ENCODE data around the gene SLC17A2. TPM values are rescaled to one million over a fixed set of nuclear protein-coding genes. Genes with fewer than 3 reads are reported as not detected.

Gene SLC17A2
- total and polyA plus RNA-seq, 2 of the 13 experiments (the other 11 are each of a cell fraction or from before 2014, with no cell fraction given): 11.2 to 32.4 TPM

GRCh38 chr6:25928562-25929324 is 1.7 kb downstream of the SLC17A2 start (continued):
- TF ChIP-seq TFDP1 (CRISPR knock-in tag; IDR thresholded peaks at IDR 0.05; ENCODE audit: borderline replicate concordance) (peak; percentile 46; the same call in 1 of the 2 replicates), RCOR2 (CRISPR knock-in tag; IDR thresholded peaks at IDR 0.05) (peak; percentile 91), SMAD3 (CRISPR knock-in tag; IDR thresholded peaks at IDR 0.05) (0 out of 2 replicates have a peak, but pooled peaks have one; percentile 32), KDM1A (CRISPR knock-in tag; IDR thresholded peaks at IDR 0.05) (peak; percentile 79), HNF4G (IDR thresholded peaks at IDR 0.05; ENCODE audit: borderline replicate concordance, low read depth, low read length) (peak; percentile 96), HNF4G (CRISPR knock-in tag; IDR thresholded peaks at IDR 0.05; ENCODE audit: borderline replicate concordance, low read depth) (no peak)
- TF ChIP-seq, protein P1, sequence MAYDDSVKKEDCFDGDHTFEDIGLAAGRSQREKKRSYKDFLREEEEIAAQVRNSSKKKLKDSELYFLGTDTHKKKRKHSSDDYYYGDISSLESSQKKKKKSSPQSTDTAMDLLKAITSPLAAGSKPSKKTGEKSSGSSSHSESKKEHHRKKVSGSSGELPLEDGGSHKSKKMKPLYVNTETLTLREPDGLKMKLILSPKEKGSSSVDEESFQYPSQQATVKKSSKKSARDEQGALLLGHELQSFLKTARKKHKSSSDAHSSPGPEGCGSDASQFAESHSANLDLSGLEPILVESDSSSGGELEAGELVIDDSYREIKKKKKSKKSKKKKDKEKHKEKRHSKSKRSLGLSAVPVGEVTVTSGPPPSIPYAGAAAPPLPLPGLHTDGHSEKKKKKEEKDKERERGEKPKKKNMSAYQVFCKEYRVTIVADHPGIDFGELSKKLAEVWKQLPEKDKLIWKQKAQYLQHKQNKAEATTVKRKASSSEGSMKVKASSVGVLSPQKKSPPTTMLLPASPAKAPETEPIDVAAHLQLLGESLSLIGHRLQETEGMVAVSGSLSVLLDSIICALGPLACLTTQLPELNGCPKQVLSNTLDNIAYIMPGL (CRISPR knock-in tag; IDR thresholded peaks at IDR 0.05; ENCODE audit: borderline replicate concordance in 1 of 2, low read depth in 1 of 2): peak in 1 of 2 experiments; percentile 49; a peak in 3 of 4 replicates

- no peaks in the 10 kb centered on the region; a peak in 1 of 5 replicates for H3K36me3 ChIP-seq (replicated peaks in 1 of 2; ENCODE audit: control insufficient read depth in 1 of 2, insufficient read depth in 2 of 2, low read length in 2 of 2)
- TF ChIP-seq GATAD2A (CRISPR knock-in tag; IDR thresholded peaks at IDR 0.05) (0 out of 2 replicates have a peak, but pooled peaks have one; percentile 11), ARID2 (CRISPR knock-in tag; IDR thresholded peaks at IDR 0.05; ENCODE audit: borderline replicate concordance) (0 out of 2 replicates have a peak, but pooled peaks have one; percentile 9), SPEN (CRISPR knock-in tag; IDR thresholded peaks at IDR 0.05; ENCODE audit: low read depth) (0 out of 2 replicates have a peak, but pooled peaks have one; percentile 28), POLR2AphosphoS2 (IDR thresholded peaks at IDR 0.05; ENCODE audit: low read depth, low read length) (no peak), IKZF4 (CRISPR knock-in tag; IDR thresholded peaks at IDR 0.05; ENCODE audit: borderline replicate concordance, low read depth, not compliant biosample characterization) (no peak), WIZ (CRISPR knock-in tag; IDR thresholded peaks at IDR 0.05) (0 out of 2 replicates have a peak, but pooled peaks have one; percentile 62), ZFP36L1 (CRISPR knock-in tag; IDR thresholded peaks at IDR 0.05) (0 out of 2 replicates have a peak, but pooled peaks have one; percentile 29)
- TF ChIP-seq, protein P2, sequence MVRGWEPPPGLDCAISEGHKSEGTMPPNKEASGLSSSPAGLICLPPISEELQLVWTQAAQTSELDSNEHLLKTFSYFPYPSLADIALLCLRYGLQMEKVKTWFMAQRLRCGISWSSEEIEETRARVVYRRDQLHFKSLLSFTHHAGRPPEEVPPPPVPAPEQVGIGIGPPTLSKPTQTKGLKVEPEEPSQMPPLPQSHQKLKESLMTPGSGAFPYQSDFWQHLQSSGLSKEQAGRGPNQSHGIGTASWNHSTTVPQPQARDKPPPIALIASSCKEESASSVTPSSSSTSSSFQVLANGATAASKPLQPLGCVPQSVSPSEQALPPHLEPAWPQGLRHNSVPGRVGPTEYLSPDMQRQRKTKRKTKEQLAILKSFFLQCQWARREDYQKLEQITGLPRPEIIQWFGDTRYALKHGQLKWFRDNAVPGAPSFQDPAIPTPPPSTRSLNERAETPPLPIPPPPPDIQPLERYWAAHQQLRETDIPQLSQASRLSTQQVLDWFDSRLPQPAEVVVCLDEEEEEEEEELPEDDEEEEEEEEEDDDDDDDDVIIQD (CRISPR knock-in tag; IDR thresholded peaks at IDR 0.05; ENCODE audit: low read depth): no peak
- DNase-seq (ENCODE audit: low spot score) (no peak), FAIRE-seq (no peak), ATAC-seq (no peak)
- peak overlapping the region; percentile 67; the same call in 1 of the 2 replicates for H3K9ac ChIP-seq (ENCODE audit: insufficient read depth, low read depth, low read length)
- H3K4me2 ChIP-seq (ENCODE audit: low read depth, low read length): peak overlapping the region; percentile 82
- H3K79me2 ChIP-seq (ENCODE audit: insufficient read depth, low read length): peaks cover 11% of the 10 kb centered on the region
- no peaks in the 10 kb centered on the region for H3K27me3 ChIP-seq (ENCODE audit: control insufficient read depth in 1 of 2, insufficient read depth in 2 of 2, low read length in 2 of 2)
- in situ Hi-C loops (cut with HindIII; ENCODE audit: extremely low pct_ligation_motif_present, low pct_unique_long_range_greater_than_20kb) (no loop called here), intact Hi-C loops (cut with micrococcal nuclease; ENCODE audit: unreplicated experiment) (no loop called here)
- ChIA-PET POLR2A (interaction anchor here (0.7 to 2.1 kb wide), 10 partner anchors 8 to 286 kb away, joined by 3 to 47 read pairs (median 4); no protein-coding TSS in a partner anchor), CTCF (ENCODE audit: low intra/inter-chr PET ratio, low total read pairs) (interaction anchor here (1.7 kb wide), 1 partner anchor 65 kb away, joined by 3 read pairs; no protein-coding TSS in a partner anchor)
- BruUV-seq (replicated peaks): no TSS peak
- H3K4me3 ChIP-seq (replicated peaks in 1 of 3; ENCODE audit: insufficient read depth in 1 of 3, low read depth in 2 of 3, low read length in 3 of 3): peak overlapping the region in 2 of 3 experiments; percentile 43 to 45; a peak in 3 of 6 replicates
- 55% methylated on average over 2 of the region's 2 CpGs for WGBS (ENCODE audit: low lambda C conversion rate)
- no peaks in the 10 kb centered on the region for H4K20me1 ChIP-seq (ENCODE audit: insufficient read depth, low read length)
- peaks cover 66% of the 10 kb centered on the region for H3K4me1 ChIP-seq (ENCODE audit: insufficient read depth, low read length)
- peak overlapping the region; percentile 81 for H3K27ac ChIP-seq (ENCODE audit: extremely low read length, insufficient read depth, low read length)
- H2AFZ ChIP-seq (ENCODE audit: low read length): no peak overlapping the region
- no peaks in the 10 kb centered on the region for H3K9me3 ChIP-seq (ENCODE audit: low read length)
Measured at GRCh38 chr6:25927756-25928216, 2.7 kb downstream of the SLC17A2 start.
